ENCODE measurements around the gene STAMBP. TPM values are rescaled to one million over a fixed set of nuclear protein-coding genes. Genes with fewer than 3 reads are reported as not detected.

Gene STAMBP
- total RNA-seq, 4 donors from 2014 or later = 30.5 to 49.1 (median 36.6) TPM

GRCh38 chr2:73921581-73921980 is 92.8 kb downstream of the STAMBP start:
- no peak for DNase-seq (ENCODE audit: low spot score in 2 of 2)

DNA sequence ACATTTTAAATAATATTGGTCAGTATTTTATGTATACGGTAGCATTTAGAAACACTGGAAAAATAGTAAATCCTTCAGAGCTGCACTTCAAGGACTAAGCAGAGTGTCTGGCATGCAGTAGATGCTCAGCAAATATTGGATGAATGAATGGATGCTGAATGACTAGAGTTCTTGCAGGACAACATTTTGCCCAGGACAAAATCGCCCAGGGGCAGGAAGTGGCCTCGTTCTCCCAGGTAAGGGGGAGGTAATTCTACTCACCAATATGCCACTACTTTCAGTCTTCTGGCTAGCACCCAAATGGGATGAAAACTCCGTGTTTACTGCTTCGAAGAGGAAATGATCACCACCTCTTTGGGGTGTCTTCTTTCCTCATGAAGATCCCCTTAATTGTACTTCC is 93.9 kb downstream of the STAMBP start:
- no peak for DNase-seq (ENCODE audit: low spot score in 2 of 2)
- H3K4me3 ChIP-seq (ENCODE audit: low read depth, poor library complexity, severe bottlenecking) = no peak overlapping the region
- intact Hi-C loops (cut with DNase I; ENCODE audit: low total_unique reads) = no loop called here
- TF ChIP-seq CTCF (IDR thresholded peaks at IDR 0.05) (no peak), POLR2A (IDR thresholded peaks at IDR 0.05) (no peak)
- WGBS, 2 donors = 46 to 49% methylated on average over 5 of the region's 5 CpGs

More at GRCh38 chr2:73921581-73921980, 92.8 kb downstream of the STAMBP start:
- TF ChIP-seq POLR2A (IDR thresholded peaks at IDR 0.05) = no peak
- intact Hi-C loops (cut with DNase I; ENCODE audit: low total_unique reads) = no loop called here
- 84 to 88% methylated on average over 9 of the region's 9 CpGs for WGBS, 2 donors
- H3K4me3 ChIP-seq (ENCODE audit: low read depth, poor library complexity, severe bottlenecking) = no peak overlapping the region

Other genes starting within 250 kb of the STAMBP start
- gene NAT8, start 186.5 kb upstream of the STAMBP start, total RNA-seq = not detected
- 10 to 100 TPM; 17.2 to 32.2 (median 25.4) TPM for gene TPRKB, start 91.6 kb upstream of the STAMBP start, total RNA-seq
- gene DUSP11, start 48.9 kb upstream of the STAMBP start, total RNA-seq = 10 to 100 TPM; 40.6 to 53.7 (median 41.9) TPM
- not detected for gene C2orf78, start 44.8 kb upstream of the STAMBP start, total RNA-seq
- gene ACTG2, start 64.0 kb downstream of the STAMBP start, total RNA-seq = 10 to 100 TPM in 2 of 4 donors, 1 to 10 TPM in 2; 4.9 to 75.4 (median 9.4) TPM
- gene DGUOK, start 97.9 kb downstream of the STAMBP start, total RNA-seq = 10 to 100 TPM; 34.4 to 73.2 (median 48.0) TPM
- gene TET3, start 155.9 kb downstream of the STAMBP start, total RNA-seq = 10 to 100 TPM; 52.8 to 54.8 (median 54.1) TPM